Fibroblast of lung (primary cell): Measurements from ENCODE around the gene NFAT5. TPM values are rescaled to one million over a fixed set of nuclear protein-coding genes. Genes with fewer than 3 reads are reported as not detected.
A peak's percentile ranks its signal among the peaks of the same experiment; 100 is the strongest.

Experiments used
- DNase-seq, 2 donors: peaks; one replicate each; pipeline versions ENCODE4 v3.0.0 to v3.0.0-alpha.2; 2010; ENCODE audit warnings: low read depth in 2 of 2
- H2AFZ ChIP-seq: 2 replicates; pipeline ENCODE4 v1.5.1; 2012; ENCODE audit warnings: low read length, control low read depth, inconsistent platforms
- H3K27ac ChIP-seq: 2 replicates; pipeline ENCODE4 v1.5.1; 2011; ENCODE audit warnings: low read length, control low read depth; ENCODE audit not compliant: insufficient read depth
- H3K27me3 ChIP-seq: 2 replicates; pipeline ENCODE4 v1.5.1; 2011; ENCODE audit warnings: mild to moderate bottlenecking, low read length; ENCODE audit not compliant: control insufficient read depth, insufficient read depth
- H3K36me3 ChIP-seq: 2 replicates; pipeline ENCODE4 v1.5.1; 2011; ENCODE audit warnings: low read length; ENCODE audit not compliant: control insufficient read depth, insufficient read depth
- H3K4me1 ChIP-seq: 2 replicates; pipeline ENCODE4 v1.5.1; 2011; ENCODE audit warnings: low read length; ENCODE audit not compliant: control insufficient read depth, insufficient read depth; ENCODE audit errors: extremely low read depth
- H3K4me2 ChIP-seq: 2 replicates; pipeline ENCODE4 v1.5.1; 2011; ENCODE audit warnings: low read length, control low read depth; ENCODE audit not compliant: insufficient read depth; ENCODE audit errors: extremely low read depth
- H3K4me3 ChIP-seq, 4 experiments: fragments of 200-600 bp in 1 of 4; sonication (generic) in 1 of 4; replicated peaks in 1 of 4; 2 replicates each; pipeline ENCODE4 v1.5.1; 2011 to 2016; ENCODE audit warnings: low read length in 4 of 4, low read depth in 3 of 4, mild to moderate bottlenecking in 3 of 4, control low read depth in 2 of 4, inconsistent platforms in 1 of 4, mixed read lengths in 1 of 4; ENCODE audit not compliant: insufficient read depth in 1 of 4; ENCODE audit errors: control extremely low read depth in 1 of 4
- H3K79me2 ChIP-seq: 2 replicates; pipeline ENCODE4 v1.5.1; 2012; ENCODE audit warnings: mild to moderate bottlenecking, low read length, inconsistent platforms; ENCODE audit not compliant: control insufficient read depth, insufficient read depth
- H3K9ac ChIP-seq: 2 replicates; pipeline ENCODE4 v1.5.1; 2011; ENCODE audit warnings: mild to moderate bottlenecking, low read length, control low read depth; ENCODE audit not compliant: insufficient read depth
- H3K9me3 ChIP-seq: 2 replicates; pipeline ENCODE4 v1.5.1; 2012; ENCODE audit warnings: low read depth, low read length; ENCODE audit not compliant: control insufficient read depth, insufficient read depth
- H4K20me1 ChIP-seq: 2 replicates; pipeline ENCODE4 v1.5.1; 2011; ENCODE audit warnings: low read length; ENCODE audit not compliant: control insufficient read depth, insufficient read depth; ENCODE audit errors: extremely low read depth
- EZH2 ChIP-seq: IDR thresholded peaks from 2 replicates; pipeline ENCODE4 v1.5.1; 2012; ENCODE audit warnings: low read length, control low read depth, mild to moderate bottlenecking; ENCODE audit errors: missing control alignments
- polyA plus RNA-seq, 2 donors: library from polyadenylated mRNA; depleted of rRNA in 1 of 2; stranded (reverse) in 1 of 2; unstranded in 1 of 2; fragments of >200 nt; gene quantifications; 2 replicates each; pipeline ENCODE4 v1.2.1, GENCODE V29; 2011 to 2012; ENCODE audit warnings: missing spikeins in 1 of 2
- total RNA-seq: library from RNA; depleted of rRNA; stranded (reverse); fragments of >200 nt; gene quantifications from 2 replicates; pipeline ENCODE4 v1.2.1, GENCODE V29; 2014
- TF ChIP-seq, protein P1 (sequence below), 2 donors: IDR thresholded peaks in 1 of 2; conservative IDR thresholded peaks in 1 of 2; 1 replicate in 1 of 2; 2 replicates in 1 of 2; pipeline ENCODE4 v1.5.1; 2011 to 2012; ENCODE audit warnings: low read length in 2 of 2, control low read depth in 1 of 2, inconsistent platforms in 1 of 2, low read depth in 1 of 2, mild to moderate bottlenecking in 1 of 2

The NFAT5 gene
- total and polyA plus RNA-seq, 2 donors (not counting 1 experiment from before 2014, with no cell fraction given), result 33.4 to 39.4 TPM

DNA sequence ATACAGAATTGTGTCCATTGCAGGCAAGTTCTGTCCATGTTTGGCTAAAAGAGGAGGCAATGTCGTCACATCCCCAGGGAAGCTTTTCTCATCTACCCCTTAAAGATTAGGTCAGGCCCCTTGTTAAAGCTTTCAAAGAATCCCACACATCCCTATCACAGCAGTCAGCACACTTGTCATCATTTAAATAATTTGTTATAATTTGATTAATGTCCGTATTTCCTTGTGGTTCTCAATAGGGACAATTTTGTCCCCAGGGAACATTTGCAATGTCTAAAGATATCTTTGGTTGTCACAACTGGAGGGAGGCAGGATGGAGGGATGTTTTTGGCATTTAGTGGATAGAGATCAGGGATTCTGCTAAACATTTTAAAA lies 28.1 kb upstream of the NFAT5 start:
- H3K27me3 ChIP-seq, result no peaks in the 10 kb centered on the region
- no peak overlapping the region for H3K27ac ChIP-seq
- no peaks in the 10 kb centered on the region for H3K9me3 ChIP-seq
- H3K4me2 ChIP-seq, result no peak overlapping the region
- no peaks in the 10 kb centered on the region for H3K36me3 ChIP-seq
- no peak overlapping the region for H2AFZ ChIP-seq
- TF ChIP-seq, protein P1, sequence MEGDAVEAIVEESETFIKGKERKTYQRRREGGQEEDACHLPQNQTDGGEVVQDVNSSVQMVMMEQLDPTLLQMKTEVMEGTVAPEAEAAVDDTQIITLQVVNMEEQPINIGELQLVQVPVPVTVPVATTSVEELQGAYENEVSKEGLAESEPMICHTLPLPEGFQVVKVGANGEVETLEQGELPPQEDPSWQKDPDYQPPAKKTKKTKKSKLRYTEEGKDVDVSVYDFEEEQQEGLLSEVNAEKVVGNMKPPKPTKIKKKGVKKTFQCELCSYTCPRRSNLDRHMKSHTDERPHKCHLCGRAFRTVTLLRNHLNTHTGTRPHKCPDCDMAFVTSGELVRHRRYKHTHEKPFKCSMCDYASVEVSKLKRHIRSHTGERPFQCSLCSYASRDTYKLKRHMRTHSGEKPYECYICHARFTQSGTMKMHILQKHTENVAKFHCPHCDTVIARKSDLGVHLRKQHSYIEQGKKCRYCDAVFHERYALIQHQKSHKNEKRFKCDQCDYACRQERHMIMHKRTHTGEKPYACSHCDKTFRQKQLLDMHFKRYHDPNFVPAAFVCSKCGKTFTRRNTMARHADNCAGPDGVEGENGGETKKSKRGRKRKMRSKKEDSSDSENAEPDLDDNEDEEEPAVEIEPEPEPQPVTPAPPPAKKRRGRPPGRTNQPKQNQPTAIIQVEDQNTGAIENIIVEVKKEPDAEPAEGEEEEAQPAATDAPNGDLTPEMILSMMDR (conservative IDR thresholded peaks at IDR 0.05 in 1 of 2, IDR thresholded peaks at IDR 0.05 in 1 of 2; ENCODE audit: low read depth in 1 of 2, low read length in 2 of 2), result no peak
- no peak for TF ChIP-seq EZH2
- peaks cover 11% of the 10 kb centered on the region for H3K4me1 ChIP-seq
- H3K79me2 ChIP-seq, result no peaks in the 10 kb centered on the region
- H4K20me1 ChIP-seq, result no peaks in the 10 kb centered on the region
- no peak for DNase-seq
- no peak overlapping the region for H3K9ac ChIP-seq
- H3K4me3 ChIP-seq, result no peak overlapping the region

DNA sequence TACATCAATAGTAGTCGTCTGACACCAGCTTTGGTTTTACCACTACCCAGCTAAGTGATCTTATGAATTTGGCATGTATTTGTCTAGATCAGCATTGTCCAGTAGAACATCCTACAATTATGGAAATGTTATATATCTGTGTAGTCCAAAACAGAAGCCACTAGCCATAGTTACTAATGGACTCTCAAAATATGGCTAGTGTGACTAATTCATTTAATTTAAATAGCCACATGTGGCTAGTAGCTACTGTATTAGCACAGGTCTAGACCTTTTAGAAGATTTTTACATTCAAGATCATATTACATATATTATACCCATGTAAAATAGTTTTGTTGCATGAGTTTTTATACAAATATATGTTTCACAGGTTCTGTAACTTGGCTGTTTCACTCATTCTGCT lies 27.0 kb upstream of the NFAT5 start:
- H3K4me2 ChIP-seq, result no peak overlapping the region

DNA sequence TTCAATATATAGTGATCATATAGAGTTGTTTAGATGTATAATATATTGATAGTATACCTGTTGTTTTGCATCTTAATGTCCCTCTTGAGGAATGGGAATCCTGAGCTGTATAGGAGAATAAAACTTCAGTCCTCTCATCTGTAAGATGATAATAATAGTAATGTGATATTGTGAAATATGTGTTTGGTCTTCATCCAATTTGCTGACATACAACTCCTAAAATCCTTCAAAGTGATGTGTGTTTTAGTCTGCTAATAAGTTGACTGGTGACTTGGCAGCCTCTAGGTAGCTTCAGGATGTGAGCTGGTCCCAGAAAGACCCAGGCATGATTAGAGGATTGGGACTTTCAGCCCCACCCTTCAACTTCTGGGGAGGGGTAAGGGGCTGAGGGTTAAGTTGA lies 22.8 kb upstream of the NFAT5 start:
- H3K27me3 ChIP-seq, result no peaks in the 10 kb centered on the region
- no peaks in the 10 kb centered on the region for H3K9me3 ChIP-seq
- no peak overlapping the region for H2AFZ ChIP-seq
- no peaks in the 10 kb centered on the region for H3K79me2 ChIP-seq
- TF ChIP-seq, protein P1 (conservative IDR thresholded peaks at IDR 0.05 in 1 of 2, IDR thresholded peaks at IDR 0.05 in 1 of 2; ENCODE audit: low read depth in 1 of 2, low read length in 2 of 2), result no peak
- no peak for TF ChIP-seq EZH2
- peak; percentile 12 to 49 for DNase-seq
- H3K36me3 ChIP-seq, result no peaks in the 10 kb centered on the region
- H3K27ac ChIP-seq, result no peak overlapping the region
- H3K4me1 ChIP-seq, result no peaks in the 10 kb centered on the region
- H3K4me3 ChIP-seq, result no peak overlapping the region
- no peak overlapping the region for H3K4me2 ChIP-seq
- no peaks in the 10 kb centered on the region for H4K20me1 ChIP-seq
- H3K9ac ChIP-seq, result no peak overlapping the region

More for the DNA sequence above, 27.0 kb upstream of the NFAT5 start:
- H3K4me3 ChIP-seq, result no peak overlapping the region
- DNase-seq, result no peak
- peaks cover 9% of the 10 kb centered on the region for H3K4me1 ChIP-seq
- H3K9ac ChIP-seq, result no peak overlapping the region
- H3K36me3 ChIP-seq, result no peaks in the 10 kb centered on the region
- H2AFZ ChIP-seq, result no peak overlapping the region
- H3K27ac ChIP-seq, result no peak overlapping the region
- H3K27me3 ChIP-seq, result no peaks in the 10 kb centered on the region
- no peaks in the 10 kb centered on the region for H3K79me2 ChIP-seq
- H3K9me3 ChIP-seq, result no peaks in the 10 kb centered on the region
- TF ChIP-seq, protein P1 (conservative IDR thresholded peaks at IDR 0.05 in 1 of 2, IDR thresholded peaks at IDR 0.05 in 1 of 2; ENCODE audit: low read depth in 1 of 2, low read length in 2 of 2), result no peak
- no peak for TF ChIP-seq EZH2
- H4K20me1 ChIP-seq, result no peaks in the 10 kb centered on the region
